A673 (cell line): Measurements from ENCODE around the gene C9orf50. TPM values are rescaled to one million over a fixed set of nuclear protein-coding genes. Genes with fewer than 3 reads are reported as not detected.
A peak's percentile ranks its signal among the peaks of the same experiment; 100 is the strongest.

Experiments used
- BruUV-seq: library from RNA; stranded (reverse); fragments of 400-500 nt; replicated peaks from 2 replicates; lab custom pipeline; 2021; lab: Mats Ljungman, UMichigan
- CTCF ChIA-PET: fragments of 300-600 bp; sonication (Branson Sonifier 250); formaldehyde crosslinking; loops from one replicate; lab custom pipeline; 2022; ENCODE audit warnings: antibody characterized with exemption; lab: Charles Lee
- POLR2A ChIA-PET: fragments of 300-600 bp; sonication (Branson Sonifier 250); formaldehyde crosslinking; loops from one replicate; lab custom pipeline; 2022; ENCODE audit warnings: antibody characterized with exemption; ENCODE audit not compliant: low non-redundant PET; lab: Charles Lee
- DNase-seq: peaks from one replicate; pipeline ENCODE4 v3.0.0-alpha.2; 2015; ENCODE audit warnings: low spot score
- H3K27ac ChIP-seq: fragments of 200-600 bp; sonication (generic); 2 replicates; pipeline ENCODE4 v1.5.1; 2016; ENCODE audit warnings: mixed run types, low read depth, mild to moderate bottlenecking, mixed read lengths, antibody characterized with exemption, low read length; ENCODE audit not compliant: poor library complexity, severe bottlenecking
- H3K27me3 ChIP-seq: fragments of 200-600 bp; sonication (generic); replicated peaks from 2 replicates; pipeline ENCODE4 v1.6.1; 2017; ENCODE audit warnings: mixed run types, low read depth, mild to moderate bottlenecking, mixed read lengths, antibody characterized with exemption, low read length; ENCODE audit not compliant: insufficient read depth, poor library complexity
- H3K36me3 ChIP-seq: fragments of 200-600 bp; sonication (generic); 2 replicates; pipeline ENCODE4 v1.6.1; 2016; ENCODE audit warnings: mixed run types, mild to moderate bottlenecking, mixed read lengths, antibody characterized with exemption, low read length; ENCODE audit not compliant: insufficient read depth, poor library complexity, severe bottlenecking
- H3K4me1 ChIP-seq: fragments of 200-600 bp; sonication (generic); 2 replicates; pipeline ENCODE4 v1.6.1; 2017; ENCODE audit warnings: mixed run types, mild to moderate bottlenecking, mixed read lengths, antibody characterized with exemption, low read length; ENCODE audit not compliant: insufficient read depth, poor library complexity, severe bottlenecking
- H3K4me3 ChIP-seq: fragments of 200-600 bp; sonication (generic); 2 replicates; pipeline ENCODE4 v1.5.1; 2016; ENCODE audit warnings: low read depth, mixed run types, mild to moderate bottlenecking, mixed read lengths, low read length; ENCODE audit not compliant: poor library complexity, severe bottlenecking
- H3K9me3 ChIP-seq: fragments of 200-600 bp; sonication (generic); 2 replicates; pipeline ENCODE4 v1.6.1; 2016; ENCODE audit warnings: mixed run types, low read depth, mild to moderate bottlenecking, mixed read lengths, antibody characterized with exemption, low read length; ENCODE audit not compliant: poor library complexity, severe bottlenecking
- CTCF ChIP-seq: fragments of 300-800, 200-600 bp; sonication (generic); conservative IDR thresholded peaks from 2 replicates; pipeline ENCODE4 v1.5.1; 2017; ENCODE audit warnings: low read depth, mild to moderate bottlenecking, antibody characterized with exemption, low read length, moderate library complexity, mixed read lengths
- EZH2 ChIP-seq: fragments of 200-600 bp; sonication (generic); IDR thresholded peaks from 2 replicates; pipeline ENCODE4 v1.6.1; 2017; ENCODE audit warnings: borderline replicate concordance, low read depth, mild to moderate bottlenecking, mixed read lengths, antibody characterized with exemption, low read length; ENCODE audit not compliant: poor library complexity, severe bottlenecking
- intact Hi-C: fragments of 100-400 bp; cut with micrococcal nuclease; formaldehyde crosslinking; loops from one replicate; pipeline ENCODE4 v1.10.0; 2022; ENCODE audit not compliant: unreplicated experiment
- total RNA-seq: library from RNA; stranded (reverse); gene quantifications from 2 replicates; pipeline ENCODE4 v1.2.3, GENCODE V29; 2021

C9orf50 gene
- total RNA-seq, 1 experiment from 2014 or later = not detected

GRCh38 chr9:129655154-129655553 is 34.3 kb upstream of the C9orf50 start:
- TF ChIP-seq EZH2 = no peak
- TF ChIP-seq CTCF = no peak
- Histone ChIP-seq H3K9me3 (no peaks in the 10 kb centered on the region), H3K4me3 (no peak overlapping the region), H3K4me1 (peaks cover 20% of the 10 kb centered on the region), H3K27me3 (no peaks in the 10 kb centered on the region), H3K27ac (no peak overlapping the region), H3K36me3 (no peaks in the 10 kb centered on the region)
- CTCF ChIA-PET = interaction anchor here (0.5 to 0.6 kb wide), 2 partner anchors 29 to 71 kb away, joined by 3 to 16 read pairs; partner anchors contain the start of gene NTMT1
- POLR2A ChIA-PET = no interaction called here
- BruUV-seq = no TSS peak
- intact Hi-C loops = no loop called here
- no peak for DNase-seq

GRCh38 chr9:129654554-129655040 is 33.7 kb upstream of the C9orf50 start:
- peak overlapping the region; percentile 22 for H3K4me3 ChIP-seq
- peaks cover 26% of the 10 kb centered on the region for H3K4me1 ChIP-seq
- H3K27me3 ChIP-seq = no peaks in the 10 kb centered on the region
- no TSS peak for BruUV-seq
- DNase-seq = no peak
- ChIA-PET POLR2A (no interaction called here), CTCF (no interaction called here)
- no peaks in the 10 kb centered on the region for H3K9me3 ChIP-seq
- no peaks in the 10 kb centered on the region for H3K36me3 ChIP-seq
- H3K27ac ChIP-seq = peak overlapping the region; percentile 57
- intact Hi-C loops = no loop called here
- no peak for TF ChIP-seq EZH2
- TF ChIP-seq CTCF = no peak

DNA sequence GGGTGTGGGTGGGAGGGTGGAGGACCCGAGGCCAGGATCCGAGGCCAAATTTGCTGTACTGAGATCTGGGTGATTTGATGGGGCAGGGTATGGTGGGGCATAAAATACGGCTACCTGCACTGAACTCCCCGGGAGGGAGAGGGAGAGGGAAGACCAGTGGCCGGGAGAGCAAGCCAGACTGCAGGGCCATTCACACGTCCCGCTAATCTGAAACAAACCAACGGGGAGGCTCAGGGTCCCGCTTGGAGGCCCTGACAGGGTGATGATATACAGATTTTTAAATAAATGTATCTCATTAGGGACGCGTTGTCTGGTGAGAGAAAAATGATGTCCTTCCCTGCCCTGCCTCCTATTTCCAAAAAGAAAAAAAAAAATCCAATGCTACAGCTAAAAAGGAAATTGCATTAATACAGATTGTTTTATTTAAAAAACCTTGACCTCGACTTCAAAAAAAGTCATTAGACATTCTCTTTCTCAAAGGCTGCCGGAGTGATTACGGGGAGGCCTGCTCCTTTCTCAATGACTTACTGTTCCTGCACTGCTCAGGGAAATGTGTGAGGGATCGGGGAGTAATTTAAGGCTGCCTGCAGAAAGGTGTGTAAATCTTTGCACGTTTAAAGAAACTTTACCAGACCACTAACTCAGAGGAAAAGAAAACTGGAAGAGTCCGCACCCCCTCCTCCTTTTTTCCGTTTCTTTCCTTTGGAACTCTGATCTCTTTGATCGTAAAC is 33.1 kb upstream of the C9orf50 start:
- no TSS peak for BruUV-seq
- H3K4me1 ChIP-seq = peaks cover 27% of the 10 kb centered on the region
- no peaks in the 10 kb centered on the region for H3K27me3 ChIP-seq
- H3K36me3 ChIP-seq = no peaks in the 10 kb centered on the region
- peak overlapping the region; percentile 22 for H3K4me3 ChIP-seq
- no peak for DNase-seq
- ChIA-PET CTCF (no interaction called here), POLR2A (no interaction called here)
- peak overlapping the region; percentile 57 for H3K27ac ChIP-seq
- TF ChIP-seq EZH2 (no peak), CTCF (no peak)
- intact Hi-C loops = no loop called here
- H3K9me3 ChIP-seq = no peaks in the 10 kb centered on the region
